ENCODE data around the gene CLDN16. TPM values are rescaled to one million over a fixed set of nuclear protein-coding genes. Genes with fewer than 3 reads are reported as not detected.

The CLDN16 gene
- total RNA-seq, 3 donors from 2014 or later (not counting 1 experiment from before 2014, with no cell fraction given), result not detected

- peaks cover 3% of the 10 kb centered on the region for H3K27me3 ChIP-seq (ENCODE audit: control insufficient read depth, insufficient read depth, low read length)
- no peaks in the 10 kb centered on the region for H3K27me3 Mint-ChIP-seq (ENCODE audit: low read depth in 2 of 2)
- 100% methylated on average over 1 of the region's 2 CpGs for WGBS (ENCODE audit: insufficient coverage)
- H3K4me1 Mint-ChIP-seq, result no peaks in the 10 kb centered on the region
- no peak overlapping the region for H3K4me3 ChIP-seq (ENCODE audit: low read length)
- H3K4me3 Mint-ChIP-seq, result no peak overlapping the region
- no peak for DNase-seq
- peaks cover 3 to 6% of the 10 kb centered on the region in 2 donors for H3K9me3 Mint-ChIP-seq
- no peaks in the 10 kb centered on the region for H3K36me3 ChIP-seq (ENCODE audit: control insufficient read depth, insufficient read depth, low read length)
- no peak for TF ChIP-seq CTCF (IDR thresholded peaks at IDR 0.05)
- no peak overlapping the region for H3K27ac Mint-ChIP-seq
- ATAC-seq, result no peak
- no peak overlapping the region for H3K27ac ChIP-seq (ENCODE audit: low read length)
- intact Hi-C loops (cut with micrococcal nuclease), result no loop called here
- H3K4me1 ChIP-seq (ENCODE audit: control insufficient read depth, insufficient read depth, low read length), result no peaks in the 10 kb centered on the region
- no peaks in the 10 kb centered on the region for H3K9me3 ChIP-seq (ENCODE audit: control insufficient read depth, insufficient read depth, low read length)
- no peaks in the 10 kb centered on the region for H3K36me3 Mint-ChIP-seq
Observed at GRCh38 chr3:190360228-190360627, 27.7 kb upstream of the CLDN16 start.

GRCh38 chr3:190361791-190362190 lies 26.2 kb upstream of the CLDN16 start:
- DNase-seq (no peak), ATAC-seq (no peak)
- Histone ChIP-seq H3K27ac (ENCODE audit: low read length) (no peak overlapping the region), H3K4me1 (ENCODE audit: control insufficient read depth, insufficient read depth, low read length) (no peaks in the 10 kb centered on the region), H3K4me3 (ENCODE audit: low read length) (no peak overlapping the region), H3K27me3 (ENCODE audit: control insufficient read depth, insufficient read depth, low read length) (peaks cover 3% of the 10 kb centered on the region), H3K36me3 (ENCODE audit: control insufficient read depth, insufficient read depth, low read length) (no peaks in the 10 kb centered on the region), H3K9me3 (ENCODE audit: control insufficient read depth, insufficient read depth, low read length) (no peaks in the 10 kb centered on the region)
- no peaks in the 10 kb centered on the region for H3K4me1 Mint-ChIP-seq
- no peak for TF ChIP-seq CTCF (IDR thresholded peaks at IDR 0.05)
- H3K36me3 Mint-ChIP-seq, result no peaks in the 10 kb centered on the region
- peaks cover 3 to 8% of the 10 kb centered on the region in 2 donors for H3K9me3 Mint-ChIP-seq
- no peak overlapping the region for H3K4me3 Mint-ChIP-seq
- intact Hi-C loops (cut with micrococcal nuclease), result no loop called here
- H3K27me3 Mint-ChIP-seq (ENCODE audit: low read depth in 2 of 2), result no peaks in the 10 kb centered on the region
- WGBS (ENCODE audit: insufficient coverage), result 100% methylated on average over 1 of the region's 1 CpG
- H3K27ac Mint-ChIP-seq, result no peak overlapping the region

GRCh38 chr3:190362258-190362657 lies 25.7 kb upstream of the CLDN16 start:
- DNase-seq, result no peak

More at GRCh38 chr3:190362258-190362657, 25.7 kb upstream of the CLDN16 start:
- Histone ChIP-seq H3K4me3 (ENCODE audit: low read length) (no peak overlapping the region), H3K9me3 (ENCODE audit: control insufficient read depth, insufficient read depth, low read length) (no peaks in the 10 kb centered on the region), H3K27ac (ENCODE audit: low read length) (no peak overlapping the region), H3K27me3 (ENCODE audit: control insufficient read depth, insufficient read depth, low read length) (peaks cover 3% of the 10 kb centered on the region), H3K4me1 (ENCODE audit: control insufficient read depth, insufficient read depth, low read length) (no peaks in the 10 kb centered on the region), H3K36me3 (ENCODE audit: control insufficient read depth, insufficient read depth, low read length) (no peaks in the 10 kb centered on the region)
- peaks cover 3 to 8% of the 10 kb centered on the region in 2 donors for H3K9me3 Mint-ChIP-seq
- no peak overlapping the region for H3K27ac Mint-ChIP-seq
- ATAC-seq, result no peak
- H3K27me3 Mint-ChIP-seq (ENCODE audit: low read depth in 2 of 2), result no peaks in the 10 kb centered on the region
- TF ChIP-seq CTCF (IDR thresholded peaks at IDR 0.05), result no peak
- 89% methylated on average over 9 of the region's 9 CpGs for WGBS (ENCODE audit: insufficient coverage)
- no peak overlapping the region for H3K4me3 Mint-ChIP-seq
- no peaks in the 10 kb centered on the region for H3K4me1 Mint-ChIP-seq
- intact Hi-C loops (cut with micrococcal nuclease), result no loop called here
- H3K36me3 Mint-ChIP-seq, result no peaks in the 10 kb centered on the region
